ENCODE data around the gene TPRN.

- TF ChIP-seq POLR2A (IDR thresholded peaks at IDR 0.05) (no peak), CTCF (IDR thresholded peaks at IDR 0.05 in 4 of 5, conservative IDR thresholded peaks at IDR 0.05 in 1 of 5) (no peak)
Observed at GRCh38 chr9:137198051-137198901, 2.3 kb downstream of the TPRN start.
